Ovary (tissue), 9 donors: Measurements from ENCODE around the gene HK1. TPM values are rescaled to one million over a fixed set of nuclear protein-coding genes. Genes with fewer than 3 reads are reported as not detected.
"Not testable (repeated sequence)": the region's sequence is repeated elsewhere in the genome, so short reads cannot be mapped to it uniquely, and the experiment has no call there.

Experiments used
- DNase-seq, 5 donors: peaks; one replicate each; pipeline ENCODE4 v3.0.0-alpha.2; 2019 to 2020
- H3K27ac ChIP-seq, 2 donors: fragments of 200-600 bp; one replicate each; pipeline versions ENCODE4 v1.5.1 to v1.8.0; 2019 to 2022
- H3K27me3 ChIP-seq: fragments of 200-600 bp; one replicate; pipeline ENCODE4 v1.8.0; 2022
- H3K36me3 ChIP-seq: fragments of 200-600 bp; sonication (generic); one replicate; pipeline ENCODE4 v1.5.1; 2019
- H3K4me1 ChIP-seq: one replicate; pipeline ENCODE4 v1.8.1; 2013; ENCODE audit warnings: mild to moderate bottlenecking, moderate library complexity; ENCODE audit not compliant: insufficient read depth
- H3K4me3 ChIP-seq: fragments of 200-600 bp; sonication (generic); one replicate; pipeline ENCODE4 v1.5.1; 2017
- H3K9me3 ChIP-seq, 2 donors: fragments of 200-600 bp in 1 of 2; sonication (generic) in 1 of 2; one replicate each; pipeline versions ENCODE4 v1.5.1 to v1.8.1; 2013 to 2019; ENCODE audit warnings: mild to moderate bottlenecking in 1 of 2, moderate library complexity in 1 of 2
- EP300 ChIP-seq: sonication (generic); formaldehyde crosslinking; IDR thresholded peaks from one replicate; pipeline ENCODE4 v1.6.1; 2017; ENCODE audit warnings: antibody characterized with exemption
- POLR2A ChIP-seq: fragments of 450-650 bp; IDR thresholded peaks from one replicate; pipeline ENCODE4 v1.6.1; 2017; ENCODE audit warnings: antibody characterized with exemption, mild to moderate bottlenecking, moderate library complexity
- WGBS, 3 donors: extraction: QIAGEN DNeasy Blood & Tissue Kit in 1 of 3; methylation state at CpG; one replicate each; pipeline versions ENCODE4 v1.1.5 to v1.1.7; 2013 to 2017; 5-methylcytosine and 5-hydroxymethylcytosine counted together
- intact Hi-C, 4 donors: fragments of 100-400 bp; cut with DNase I; formaldehyde crosslinking; loops; one replicate each; pipeline versions ENCODE4 v1.11.0 to v1.15.1; 2022 to 2023
- polyA plus RNA-seq, 2 donors: library from polyadenylated mRNA; stranded (reverse); fragments of 200-250 nt in 1 of 2; fragments of 350-450 nt in 1 of 2; fragmentation: Illumina TruSeq in 1 of 2; extraction: RNeasy Lipid Tissue Mini Kit (QIAGEN cat#74804) in 1 of 2; gene quantifications; one replicate each; pipeline ENCODE4 v1.2.3, GENCODE V29; 2013 to 2014
- total RNA-seq, 7 donors: library from RNA; depleted of rRNA in 2 of 7; stranded (reverse); fragments of >200 nt in 2 of 7; fragmentation: NEBNext Ultra II Directional in 3 of 7; extraction: Animal tissue kit (Norgen Biotek cat#: 25700) in 3 of 7; gene quantifications; one replicate each; pipeline versions ENCODE4 v1.1.0 to v1.2.4, GENCODE V29; 2016 to 2023
- TF ChIP-seq, protein P1 (sequence below), 3 donors: fragments of 450-650 bp in 2 of 3; fragments of 200-600 bp in 1 of 3; IDR thresholded peaks; one replicate each; pipeline versions ENCODE4 v1.5.1 to v1.8.0; 2016 to 2022; ENCODE audit warnings: antibody characterized with exemption in 3 of 3, mild to moderate bottlenecking in 1 of 3
- donor health status: DM: no; HTN: no; CAD: no; lungs with moderate emphysema.
- donor health status: DM: no; HTN: no; CAD: no.
- donor health status: Bipolar disorder and iron deficiency.
- donor health status: DM: yes; HTN: yes; CAD: no.
- donor health status: DM: no; HTN: no; CAD: no.
- donor health status: DM: yes; HTN: yes; CAD: no.

HK1 gene
- total and polyA plus RNA-seq, 9 donors, result 12.8 to 63.1 (median 35.8) TPM

DNA sequence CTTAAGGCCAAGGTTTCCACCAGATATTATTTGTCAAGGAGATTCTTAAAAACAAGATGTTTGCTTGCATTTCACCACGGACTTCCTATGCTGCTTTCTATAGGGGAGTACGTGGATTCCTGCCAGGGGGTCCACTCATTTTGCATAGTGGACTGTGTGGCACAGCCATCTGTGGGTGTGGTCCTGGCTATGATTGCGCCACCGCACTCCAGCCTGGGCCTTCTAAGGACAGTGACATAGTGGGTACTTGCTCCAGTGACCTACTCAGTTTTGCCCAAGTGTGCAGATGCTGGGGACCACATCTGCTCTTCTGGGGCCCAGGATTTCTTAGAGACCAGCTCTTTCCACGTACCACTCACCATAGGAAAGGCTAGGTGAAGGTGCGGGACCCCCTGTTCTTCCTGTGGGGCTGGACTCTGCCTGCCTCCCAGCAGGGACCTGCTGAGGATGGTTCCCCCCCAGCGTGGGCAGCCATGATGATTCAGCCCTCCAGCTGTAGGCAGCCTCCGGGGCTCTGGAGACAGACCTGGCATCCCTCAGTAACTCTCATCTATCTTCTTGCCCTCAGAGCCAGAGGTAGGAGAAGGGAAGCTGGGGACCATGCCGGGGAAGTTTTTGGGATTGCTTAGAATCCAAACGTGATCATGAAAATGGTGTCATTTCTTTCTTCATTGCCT, 42.9 kb downstream of the HK1 start:
- 73 to 86% (median 82%) methylated on average over 10 of the region's 10 CpGs for WGBS, 3 donors
- H3K4me1 ChIP-seq, result peaks cover 10% of the 10 kb centered on the region
- H3K27ac ChIP-seq, result no peak overlapping the region
- H3K9me3 ChIP-seq, result no peaks in the 10 kb centered on the region
- H3K36me3 ChIP-seq, result no peaks in the 10 kb centered on the region
- DNase-seq, result no peak
- intact Hi-C loops, result no loop called here
- H3K4me3 ChIP-seq, result no peak overlapping the region
- no peak for TF ChIP-seq POLR2A
- TF ChIP-seq, protein P1, sequence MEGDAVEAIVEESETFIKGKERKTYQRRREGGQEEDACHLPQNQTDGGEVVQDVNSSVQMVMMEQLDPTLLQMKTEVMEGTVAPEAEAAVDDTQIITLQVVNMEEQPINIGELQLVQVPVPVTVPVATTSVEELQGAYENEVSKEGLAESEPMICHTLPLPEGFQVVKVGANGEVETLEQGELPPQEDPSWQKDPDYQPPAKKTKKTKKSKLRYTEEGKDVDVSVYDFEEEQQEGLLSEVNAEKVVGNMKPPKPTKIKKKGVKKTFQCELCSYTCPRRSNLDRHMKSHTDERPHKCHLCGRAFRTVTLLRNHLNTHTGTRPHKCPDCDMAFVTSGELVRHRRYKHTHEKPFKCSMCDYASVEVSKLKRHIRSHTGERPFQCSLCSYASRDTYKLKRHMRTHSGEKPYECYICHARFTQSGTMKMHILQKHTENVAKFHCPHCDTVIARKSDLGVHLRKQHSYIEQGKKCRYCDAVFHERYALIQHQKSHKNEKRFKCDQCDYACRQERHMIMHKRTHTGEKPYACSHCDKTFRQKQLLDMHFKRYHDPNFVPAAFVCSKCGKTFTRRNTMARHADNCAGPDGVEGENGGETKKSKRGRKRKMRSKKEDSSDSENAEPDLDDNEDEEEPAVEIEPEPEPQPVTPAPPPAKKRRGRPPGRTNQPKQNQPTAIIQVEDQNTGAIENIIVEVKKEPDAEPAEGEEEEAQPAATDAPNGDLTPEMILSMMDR (IDR thresholded peaks at IDR 0.05), result no peak
- no peak for TF ChIP-seq EP300
- no peaks in the 10 kb centered on the region for H3K27me3 ChIP-seq

DNA sequence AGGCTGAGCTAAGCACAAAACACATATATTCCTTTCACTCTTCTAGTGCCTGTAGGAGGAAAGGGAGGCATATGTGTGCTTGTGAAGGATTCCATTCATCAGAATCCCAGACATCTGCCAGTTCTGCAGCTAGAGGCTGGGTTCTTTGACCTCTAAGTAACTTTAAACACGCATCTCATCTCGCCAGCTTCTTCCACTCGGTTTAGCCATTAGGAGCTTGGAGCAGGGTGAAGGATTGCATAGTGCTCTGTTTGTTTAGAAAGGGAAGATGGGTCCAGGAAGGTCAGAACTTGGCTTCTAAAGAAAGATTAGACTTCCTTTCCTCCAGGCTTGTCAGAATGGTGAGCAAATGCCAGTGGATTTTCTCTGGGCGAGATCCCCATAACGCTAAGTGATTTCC, 43.6 kb downstream of the HK1 start:
- Histone ChIP-seq H3K4me1 (peaks cover 8% of the 10 kb centered on the region), H3K4me3 (no peak overlapping the region), H3K36me3 (no peaks in the 10 kb centered on the region), H3K27ac (no peak overlapping the region), H3K27me3 (no peaks in the 10 kb centered on the region), H3K9me3 (no peaks in the 10 kb centered on the region)
- intact Hi-C loops, result no loop called here
- TF ChIP-seq, protein P1 (IDR thresholded peaks at IDR 0.05), result no peak
- no peak for TF ChIP-seq EP300
- TF ChIP-seq POLR2A, result no peak
- 59 to 82% (median 71%) methylated on average over 5 of the region's 5 CpGs for WGBS, 3 donors
- no peak for DNase-seq

DNA sequence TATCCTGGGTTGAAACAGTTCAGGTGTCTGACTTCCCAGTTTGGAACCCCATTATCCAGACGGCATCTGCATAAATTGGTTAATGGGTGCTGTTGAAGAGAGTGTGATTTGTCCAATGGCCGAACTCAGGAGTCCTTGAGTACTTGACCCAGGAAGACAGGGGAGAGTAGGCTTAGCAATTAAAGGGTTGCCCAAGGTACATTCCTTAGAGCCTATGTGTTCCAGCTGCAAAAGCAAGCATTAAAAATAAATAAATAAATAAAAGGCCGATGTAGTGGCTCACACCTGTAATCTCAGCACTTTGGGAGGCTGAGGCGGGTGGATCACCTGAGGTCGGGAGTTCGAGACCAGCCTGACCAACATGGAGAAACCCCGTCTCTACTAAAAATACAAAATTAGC, 44.0 kb downstream of the HK1 start:
- H3K36me3 ChIP-seq, intact Hi-C loops, H3K4me1 ChIP-seq, H3K4me3 ChIP-seq, H3K27me3 ChIP-seq, H3K9me3 ChIP-seq, H3K27ac ChIP-seq, DNase-seq: not testable (repeated sequence)
- WGBS, 3 donors, result 80 to 96% (median 91%) methylated on average over 6 to 7 of the region's 7 CpGs

DNA sequence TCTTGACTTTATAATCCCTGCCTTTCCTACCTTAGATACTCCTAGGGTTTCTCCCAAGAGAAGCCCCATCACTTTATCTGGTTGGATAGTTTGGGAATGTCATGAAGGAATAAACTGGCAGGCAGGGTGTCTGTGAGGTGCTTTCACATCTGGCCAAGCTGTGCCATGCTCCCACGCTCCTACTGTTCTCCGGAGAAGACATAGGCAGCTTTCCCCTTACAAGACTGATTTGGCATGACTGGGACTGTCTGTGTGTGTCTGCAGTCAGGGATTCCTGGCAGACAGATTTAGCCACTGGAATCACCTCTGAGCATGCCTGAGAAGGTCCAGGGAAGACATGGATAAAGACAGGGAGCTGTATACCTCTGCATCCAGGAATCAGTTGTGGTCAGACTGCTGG, 45.3 kb downstream of the HK1 start:
- H3K9me3 ChIP-seq, result no peaks in the 10 kb centered on the region
- no peak overlapping the region for H3K4me3 ChIP-seq
- TF ChIP-seq POLR2A (no peak), EP300 (no peak)
- TF ChIP-seq, protein P1 (IDR thresholded peaks at IDR 0.05), result no peak
- no peaks in the 10 kb centered on the region for H3K27me3 ChIP-seq
- peaks cover 10% of the 10 kb centered on the region for H3K4me1 ChIP-seq
- H3K27ac ChIP-seq, result no peak overlapping the region
- WGBS, 3 donors, result 68 to 83% (median 77%) methylated on average over 2 of the region's 2 CpGs
- H3K36me3 ChIP-seq, result no peaks in the 10 kb centered on the region
- DNase-seq, result no peak
- intact Hi-C loops, result no loop called here

DNA sequence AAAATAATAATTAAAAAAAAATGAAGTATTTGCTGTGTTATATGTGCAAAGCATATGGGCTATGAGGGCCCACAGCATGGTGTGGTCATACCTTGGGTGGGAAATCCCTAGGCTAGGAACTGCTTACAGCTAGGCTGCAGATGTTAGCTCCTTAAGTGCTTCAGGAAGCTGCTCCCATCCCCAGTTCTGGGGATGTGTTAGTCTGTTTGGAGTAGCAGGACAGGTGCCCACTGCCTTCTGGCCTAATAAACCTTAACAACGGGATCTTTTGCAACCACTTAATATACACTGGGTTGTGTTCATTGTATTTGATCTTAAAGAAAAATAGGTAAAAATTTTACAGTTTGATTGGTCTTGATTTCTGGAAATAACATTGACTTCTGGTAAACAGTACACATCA, 46.3 kb downstream of the HK1 start:
- Histone ChIP-seq H3K4me3 (no peak overlapping the region), H3K27me3 (no peaks in the 10 kb centered on the region), H3K27ac (no peak overlapping the region), H3K4me1 (peaks cover 9% of the 10 kb centered on the region), H3K9me3 (no peaks in the 10 kb centered on the region), H3K36me3 (no peaks in the 10 kb centered on the region)
- intact Hi-C loops, result no loop called here
- no peak for DNase-seq
- TF ChIP-seq, protein P1 (IDR thresholded peaks at IDR 0.05), result no peak
- TF ChIP-seq EP300 (no peak), POLR2A (no peak)
- 72 to 84% (median 73%) methylated on average over 1 of the region's 1 CpG for WGBS, 3 donors

DNA sequence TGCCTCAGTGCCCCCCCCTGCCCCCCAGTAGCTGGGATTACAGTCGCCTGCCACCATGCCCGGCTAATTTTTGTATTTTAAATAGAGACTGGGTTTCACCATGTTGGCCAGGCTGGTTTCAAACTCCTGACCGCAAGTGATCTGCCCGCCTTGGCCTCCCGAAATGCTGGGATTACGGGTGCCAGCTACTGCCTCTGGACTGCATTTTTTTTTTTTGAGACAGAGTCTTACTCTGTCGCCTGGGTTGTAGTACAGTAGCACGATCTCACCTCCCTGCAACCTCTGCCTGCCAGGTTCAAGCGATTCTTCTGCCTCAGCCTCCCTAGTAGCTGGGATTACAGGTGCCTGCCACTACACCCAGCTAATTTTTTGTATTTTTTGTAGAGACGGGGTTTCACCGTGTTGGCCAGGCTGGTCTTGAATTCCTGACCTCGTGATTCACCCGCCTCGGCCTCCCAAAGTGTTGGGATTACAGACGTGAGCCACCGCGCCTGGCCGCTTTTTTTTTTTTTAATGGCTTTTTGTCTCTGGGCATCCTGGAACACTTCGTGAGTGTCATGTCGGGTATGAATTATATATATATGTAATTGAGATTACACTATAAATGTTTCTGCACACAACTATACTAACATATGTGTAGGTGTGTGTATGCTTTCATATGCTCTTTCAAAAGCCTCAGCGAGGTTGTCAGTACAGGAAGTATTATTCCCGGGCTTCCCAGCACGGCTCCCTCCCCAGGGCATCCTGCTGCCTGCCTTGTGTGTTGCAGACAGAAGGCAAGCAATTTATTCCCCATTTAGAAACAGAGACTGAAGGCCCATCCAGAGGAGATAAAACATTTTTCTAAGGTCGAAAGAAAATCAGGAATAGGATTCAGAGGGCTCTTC, 47.6 kb downstream of the HK1 start:
- DNase-seq, H3K27me3 ChIP-seq, intact Hi-C loops, H3K4me3 ChIP-seq, H3K36me3 ChIP-seq, H3K27ac ChIP-seq, H3K9me3 ChIP-seq, H3K4me1 ChIP-seq: not testable (repeated sequence)
- WGBS, 3 donors, result 77% methylated on average over 24 of the region's 24 CpGs
